Measurements from ENCODE around the gene BCOR. TPM values are rescaled to one million over a fixed set of nuclear protein-coding genes. Genes with fewer than 3 reads are reported as not detected.

The BCOR gene
- total and polyA plus RNA-seq, 2 of the 13 experiments (the other 11 are each of a cell fraction or from before 2014, with no cell fraction given): 14.3 to 15.2 TPM

DNA sequence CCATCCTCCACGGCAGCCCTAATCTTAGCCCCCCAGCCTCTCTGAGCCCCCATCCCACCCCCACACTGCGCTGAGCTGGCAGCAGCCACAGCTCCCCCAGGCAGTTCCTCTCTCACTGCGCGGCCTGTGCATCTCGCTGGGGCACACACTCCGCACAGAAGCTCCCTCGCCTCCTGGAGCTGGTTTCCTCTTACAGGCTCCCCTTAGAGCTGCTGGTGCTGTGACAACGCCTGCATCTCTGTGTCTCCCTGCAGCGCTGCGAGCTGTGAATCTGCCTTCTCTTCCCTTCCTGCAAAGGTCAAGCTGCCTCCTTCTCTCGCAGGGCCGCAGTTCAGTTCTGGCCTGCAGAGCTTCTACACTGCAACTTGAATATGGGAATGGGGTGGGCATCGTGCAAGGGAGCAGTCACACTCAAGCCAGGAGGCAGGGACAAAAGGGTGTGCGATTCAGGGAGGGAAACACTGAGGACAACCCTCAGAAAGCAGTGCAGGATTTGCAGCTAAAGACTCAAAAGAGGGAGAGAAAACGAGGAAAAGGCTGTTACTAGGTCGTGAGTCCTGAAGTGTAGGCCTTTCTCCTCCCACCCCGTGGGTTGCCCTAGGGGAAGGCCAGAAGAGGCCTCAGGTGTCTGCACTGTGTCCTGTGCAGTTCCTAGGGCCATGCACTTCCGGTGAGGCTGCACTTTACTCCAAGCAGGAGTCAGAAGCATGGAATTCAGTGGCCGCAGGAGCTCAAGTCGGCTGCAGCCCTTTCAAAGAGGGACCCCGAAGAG is 87.0 kb downstream of the BCOR start (continued):
- TF ChIP-seq, protein P1, sequence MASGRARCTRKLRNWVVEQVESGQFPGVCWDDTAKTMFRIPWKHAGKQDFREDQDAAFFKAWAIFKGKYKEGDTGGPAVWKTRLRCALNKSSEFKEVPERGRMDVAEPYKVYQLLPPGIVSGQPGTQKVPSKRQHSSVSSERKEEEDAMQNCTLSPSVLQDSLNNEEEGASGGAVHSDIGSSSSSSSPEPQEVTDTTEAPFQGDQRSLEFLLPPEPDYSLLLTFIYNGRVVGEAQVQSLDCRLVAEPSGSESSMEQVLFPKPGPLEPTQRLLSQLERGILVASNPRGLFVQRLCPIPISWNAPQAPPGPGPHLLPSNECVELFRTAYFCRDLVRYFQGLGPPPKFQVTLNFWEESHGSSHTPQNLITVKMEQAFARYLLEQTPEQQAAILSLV (CRISPR knock-in tag; IDR thresholded peaks at IDR 0.05; ENCODE audit: borderline replicate concordance): no peak
- TF ChIP-seq, protein P2, sequence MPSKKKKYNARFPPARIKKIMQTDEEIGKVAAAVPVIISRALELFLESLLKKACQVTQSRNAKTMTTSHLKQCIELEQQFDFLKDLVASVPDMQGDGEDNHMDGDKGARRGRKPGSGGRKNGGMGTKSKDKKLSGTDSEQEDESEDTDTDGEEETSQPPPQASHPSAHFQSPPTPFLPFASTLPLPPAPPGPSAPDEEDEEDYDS (CRISPR knock-in tag; IDR thresholded peaks at IDR 0.05): peak; percentile 47; the same call in 1 of the 2 replicates
- TF ChIP-seq HDAC2 (CRISPR knock-in tag; IDR thresholded peaks at IDR 0.05) (peak; percentile 13; the same call in 1 of the 2 replicates), SMAD3 (CRISPR knock-in tag; IDR thresholded peaks at IDR 0.05) (0 out of 2 replicates have a peak, but pooled peaks have one; percentile 33), NR1H2 (CRISPR knock-in tag; IDR thresholded peaks at IDR 0.05; ENCODE audit: borderline replicate concordance, low read depth) (no peak), ZNF598 (CRISPR knock-in tag; IDR thresholded peaks at IDR 0.05; ENCODE audit: borderline replicate concordance) (no peak), SCMH1 (CRISPR knock-in tag; IDR thresholded peaks at IDR 0.05; ENCODE audit: borderline replicate concordance) (no peak), ETV5 (CRISPR knock-in tag; IDR thresholded peaks at IDR 0.05; ENCODE audit: borderline replicate concordance) (peak; percentile 87; the same call in 1 of the 2 replicates), NFE2L1 (CRISPR knock-in tag; IDR thresholded peaks at IDR 0.05; ENCODE audit: borderline replicate concordance) (no peak), ELF3 (CRISPR knock-in tag; IDR thresholded peaks at IDR 0.05) (no peak), HHEX (CRISPR knock-in tag; IDR thresholded peaks at IDR 0.05) (no peak), ZNF292 (CRISPR knock-in tag; IDR thresholded peaks at IDR 0.05; ENCODE audit: borderline replicate concordance, low read depth) (peak; percentile 24; the same call in 1 of the 2 replicates)
- TF ChIP-seq, protein P3, sequence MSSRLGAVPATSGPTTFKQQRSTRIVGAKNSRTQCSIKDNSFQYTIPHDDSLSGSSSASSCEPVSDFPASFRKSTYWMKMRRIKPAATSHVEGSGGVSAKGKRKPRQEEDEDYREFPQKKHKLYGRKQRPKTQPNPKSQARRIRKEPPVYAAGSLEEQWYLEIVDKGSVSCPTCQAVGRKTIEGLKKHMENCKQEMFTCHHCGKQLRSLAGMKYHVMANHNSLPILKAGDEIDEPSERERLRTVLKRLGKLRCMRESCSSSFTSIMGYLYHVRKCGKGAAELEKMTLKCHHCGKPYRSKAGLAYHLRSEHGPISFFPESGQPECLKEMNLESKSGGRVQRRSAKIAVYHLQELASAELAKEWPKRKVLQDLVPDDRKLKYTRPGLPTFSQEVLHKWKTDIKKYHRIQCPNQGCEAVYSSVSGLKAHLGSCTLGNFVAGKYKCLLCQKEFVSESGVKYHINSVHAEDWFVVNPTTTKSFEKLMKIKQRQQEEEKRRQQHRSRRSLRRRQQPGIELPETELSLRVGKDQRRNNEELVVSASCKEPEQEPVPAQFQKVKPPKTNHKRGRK (CRISPR knock-in tag; IDR thresholded peaks at IDR 0.05): no peak
- TF ChIP-seq, protein P4, sequence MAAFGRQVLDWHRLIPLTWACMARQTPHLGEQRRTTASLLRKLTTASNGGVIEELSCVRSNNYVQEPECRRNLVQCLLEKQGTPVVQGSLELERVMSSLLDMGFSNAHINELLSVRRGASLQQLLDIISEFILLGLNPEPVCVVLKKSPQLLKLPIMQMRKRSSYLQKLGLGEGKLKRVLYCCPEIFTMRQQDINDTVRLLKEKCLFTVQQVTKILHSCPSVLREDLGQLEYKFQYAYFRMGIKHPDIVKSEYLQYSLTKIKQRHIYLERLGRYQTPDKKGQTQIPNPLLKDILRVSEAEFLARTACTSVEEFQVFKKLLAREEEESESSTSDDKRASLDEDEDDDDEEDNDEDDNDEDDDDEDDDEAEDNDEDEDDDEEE (CRISPR knock-in tag; IDR thresholded peaks at IDR 0.05): no peak
- TF ChIP-seq, protein P5, sequence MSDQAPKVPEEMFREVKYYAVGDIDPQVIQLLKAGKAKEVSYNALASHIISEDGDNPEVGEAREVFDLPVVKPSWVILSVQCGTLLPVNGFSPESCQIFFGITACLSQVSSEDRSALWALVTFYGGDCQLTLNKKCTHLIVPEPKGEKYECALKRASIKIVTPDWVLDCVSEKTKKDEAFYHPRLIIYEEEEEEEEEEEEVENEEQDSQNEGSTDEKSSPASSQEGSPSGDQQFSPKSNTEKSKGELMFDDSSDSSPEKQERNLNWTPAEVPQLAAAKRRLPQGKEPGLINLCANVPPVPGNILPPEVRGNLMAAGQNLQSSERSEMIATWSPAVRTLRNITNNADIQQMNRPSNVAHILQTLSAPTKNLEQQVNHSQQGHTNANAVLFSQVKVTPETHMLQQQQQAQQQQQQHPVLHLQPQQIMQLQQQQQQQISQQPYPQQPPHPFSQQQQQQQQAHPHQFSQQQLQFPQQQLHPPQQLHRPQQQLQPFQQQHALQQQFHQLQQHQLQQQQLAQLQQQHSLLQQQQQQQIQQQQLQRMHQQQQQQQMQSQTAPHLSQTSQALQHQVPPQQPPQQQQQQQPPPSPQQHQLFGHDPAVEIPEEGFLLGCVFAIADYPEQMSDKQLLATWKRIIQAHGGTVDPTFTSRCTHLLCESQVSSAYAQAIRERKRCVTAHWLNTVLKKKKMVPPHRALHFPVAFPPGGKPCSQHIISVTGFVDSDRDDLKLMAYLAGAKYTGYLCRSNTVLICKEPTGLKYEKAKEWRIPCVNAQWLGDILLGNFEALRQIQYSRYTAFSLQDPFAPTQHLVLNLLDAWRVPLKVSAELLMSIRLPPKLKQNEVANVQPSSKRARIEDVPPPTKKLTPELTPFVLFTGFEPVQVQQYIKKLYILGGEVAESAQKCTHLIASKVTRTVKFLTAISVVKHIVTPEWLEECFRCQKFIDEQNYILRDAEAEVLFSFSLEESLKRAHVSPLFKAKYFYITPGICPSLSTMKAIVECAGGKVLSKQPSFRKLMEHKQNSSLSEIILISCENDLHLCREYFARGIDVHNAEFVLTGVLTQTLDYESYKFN (CRISPR knock-in tag; conservative IDR thresholded peaks at IDR 0.05): peak; percentile 37; the same call in 1 of the 2 replicates
- TF ChIP-seq, protein P6, sequence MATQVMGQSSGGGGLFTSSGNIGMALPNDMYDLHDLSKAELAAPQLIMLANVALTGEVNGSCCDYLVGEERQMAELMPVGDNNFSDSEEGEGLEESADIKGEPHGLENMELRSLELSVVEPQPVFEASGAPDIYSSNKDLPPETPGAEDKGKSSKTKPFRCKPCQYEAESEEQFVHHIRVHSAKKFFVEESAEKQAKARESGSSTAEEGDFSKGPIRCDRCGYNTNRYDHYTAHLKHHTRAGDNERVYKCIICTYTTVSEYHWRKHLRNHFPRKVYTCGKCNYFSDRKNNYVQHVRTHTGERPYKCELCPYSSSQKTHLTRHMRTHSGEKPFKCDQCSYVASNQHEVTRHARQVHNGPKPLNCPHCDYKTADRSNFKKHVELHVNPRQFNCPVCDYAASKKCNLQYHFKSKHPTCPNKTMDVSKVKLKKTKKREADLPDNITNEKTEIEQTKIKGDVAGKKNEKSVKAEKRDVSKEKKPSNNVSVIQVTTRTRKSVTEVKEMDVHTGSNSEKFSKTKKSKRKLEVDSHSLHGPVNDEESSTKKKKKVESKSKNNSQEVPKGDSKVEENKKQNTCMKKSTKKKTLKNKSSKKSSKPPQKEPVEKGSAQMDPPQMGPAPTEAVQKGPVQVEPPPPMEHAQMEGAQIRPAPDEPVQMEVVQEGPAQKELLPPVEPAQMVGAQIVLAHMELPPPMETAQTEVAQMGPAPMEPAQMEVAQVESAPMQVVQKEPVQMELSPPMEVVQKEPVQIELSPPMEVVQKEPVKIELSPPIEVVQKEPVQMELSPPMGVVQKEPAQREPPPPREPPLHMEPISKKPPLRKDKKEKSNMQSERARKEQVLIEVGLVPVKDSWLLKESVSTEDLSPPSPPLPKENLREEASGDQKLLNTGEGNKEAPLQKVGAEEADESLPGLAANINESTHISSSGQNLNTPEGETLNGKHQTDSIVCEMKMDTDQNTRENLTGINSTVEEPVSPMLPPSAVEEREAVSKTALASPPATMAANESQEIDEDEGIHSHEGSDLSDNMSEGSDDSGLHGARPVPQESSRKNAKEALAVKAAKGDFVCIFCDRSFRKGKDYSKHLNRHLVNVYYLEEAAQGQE (IDR thresholded peaks at IDR 0.05; ENCODE audit: borderline replicate concordance in 1 of 2, low read depth in 1 of 2, low read length in 2 of 2): 0 out of 4 replicates have a peak, but pooled peaks of 1 of the 2 experiments have one; percentile 24
